ENCODE data around the gene RTN4RL2. TPM values are rescaled to one million over a fixed set of nuclear protein-coding genes. Genes with fewer than 3 reads are reported as not detected.

Gene RTN4RL2
- 2.5 TPM for polyA plus RNA-seq (2013, experiment 1 of 2)
- polyA plus RNA-seq (2013, experiment 2 of 2), result 1.9 TPM

DNA sequence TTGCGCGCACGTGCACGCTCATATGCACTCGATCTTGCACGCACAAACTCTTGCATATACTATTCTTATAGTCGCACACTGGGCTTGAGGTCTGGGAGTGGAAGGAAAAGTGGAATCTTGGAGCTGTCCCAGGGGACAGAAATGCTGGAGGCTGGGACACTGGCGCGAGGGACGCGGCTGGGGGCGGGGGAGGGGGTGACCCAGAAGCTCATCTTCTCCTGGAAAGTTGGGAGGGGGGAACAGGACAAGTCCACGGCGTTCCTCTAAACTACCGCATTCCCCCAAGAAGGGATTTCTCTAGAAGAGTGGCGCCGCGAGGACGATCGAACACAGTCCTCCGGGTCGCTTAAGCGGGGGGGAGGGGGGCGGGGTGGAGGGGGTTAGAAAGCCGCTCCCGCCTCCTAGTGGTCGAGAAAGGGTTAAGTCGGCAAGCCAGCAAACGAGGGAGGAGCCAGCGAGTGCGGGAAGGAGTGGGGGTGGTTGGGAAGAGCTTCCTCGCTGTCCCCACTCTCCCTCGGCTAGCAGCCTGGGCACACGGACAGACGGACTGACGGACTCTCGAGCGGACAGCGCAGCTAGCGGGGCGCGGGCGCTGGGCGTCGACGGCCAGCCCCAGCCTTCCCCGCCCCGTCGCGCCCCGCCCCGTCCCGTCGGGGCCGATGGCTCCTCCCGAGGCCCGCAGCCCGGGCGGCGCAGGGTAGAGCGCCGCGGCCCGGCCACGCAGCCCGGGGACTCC lies at the start of gene RTN4RL2:
TSS of gene RTN4RL2 (plus strand) at position 507 of the 736 bp plus-strand sequence. CDS start 338 bp downstream, outside the sequence.
- Histone ChIP-seq H3K36me3 (ENCODE audit: control insufficient read depth, insufficient read depth, low read length) (no peaks in the 10 kb centered on the region), H3K4me3 (ENCODE audit: extremely low read depth, insufficient read depth, low read length, poor library complexity, severe bottlenecking) (peak within 1 kb of the TSS; percentile 29), H3K4me1 (ENCODE audit: control insufficient read depth, insufficient read depth, low read length, poor library complexity, severe bottlenecking) (peaks cover 15% of the 10 kb centered on the region), H3K27ac (ENCODE audit: low read depth, low read length, severe bottlenecking) (no peak within 1 kb of the TSS), H3K9me3 (ENCODE audit: control insufficient read depth, low read length) (no peaks in the 10 kb centered on the region)
- WGBS, 2 experiments (ENCODE audit: insufficient coverage in 2 of 2), result 0 to 1% methylated on average over 26 to 28 of the region's 66 CpGs

DNA sequence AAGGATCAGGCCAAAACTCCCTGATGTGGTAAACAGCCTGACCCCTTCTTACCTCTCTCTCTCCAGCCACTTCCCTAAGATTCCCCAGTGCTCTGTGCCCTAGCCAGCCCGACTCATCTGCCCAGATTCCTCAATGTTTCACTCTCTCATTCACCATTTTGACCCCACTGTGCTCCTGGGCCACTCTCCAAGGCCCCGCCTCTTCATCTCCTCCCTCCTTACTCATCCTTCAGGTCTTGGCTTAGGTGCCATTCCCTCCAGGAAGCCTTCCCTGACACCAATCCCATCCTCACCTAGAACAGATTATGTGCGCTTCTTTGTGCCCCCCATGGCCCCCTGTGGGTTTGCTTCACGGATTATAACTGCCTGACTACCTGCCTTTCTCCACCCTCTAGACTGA lies 46.6 kb upstream of the RTN4RL2 start:
- Histone ChIP-seq H3K9me3 (ENCODE audit: control insufficient read depth, low read length) (no peaks in the 10 kb centered on the region), H3K4me3 (ENCODE audit: extremely low read depth, insufficient read depth, low read length, poor library complexity, severe bottlenecking) (no peak overlapping the region), H3K4me1 (ENCODE audit: control insufficient read depth, insufficient read depth, low read length, poor library complexity, severe bottlenecking) (no peaks in the 10 kb centered on the region), H3K36me3 (ENCODE audit: control insufficient read depth, insufficient read depth, low read length) (peaks cover 77% of the 10 kb centered on the region), H3K27ac (ENCODE audit: low read depth, low read length, severe bottlenecking) (no peak overlapping the region)
- WGBS, 2 experiments (ENCODE audit: insufficient coverage in 2 of 2), result 84 to 85% methylated on average over 4 of the region's 4 CpGs

- H3K4me1 ChIP-seq (ENCODE audit: control insufficient read depth, insufficient read depth, low read length, poor library complexity, severe bottlenecking), result no peaks in the 10 kb centered on the region
- H3K36me3 ChIP-seq (ENCODE audit: control insufficient read depth, insufficient read depth, low read length), result peaks cover 71% of the 10 kb centered on the region
- no peaks in the 10 kb centered on the region for H3K9me3 ChIP-seq (ENCODE audit: control insufficient read depth, low read length)
- 94 to 98% methylated on average over 5 to 8 of the region's 11 CpGs for WGBS, 2 experiments (ENCODE audit: insufficient coverage in 2 of 2)
- no peak overlapping the region for H3K4me3 ChIP-seq (ENCODE audit: extremely low read depth, insufficient read depth, low read length, poor library complexity, severe bottlenecking)
- no peak overlapping the region for H3K27ac ChIP-seq (ENCODE audit: low read depth, low read length, severe bottlenecking)
Observed at GRCh38 chr11:57414612-57415212, 45.6 kb upstream of the RTN4RL2 start.

- Histone ChIP-seq H3K9me3 (ENCODE audit: control insufficient read depth, low read length) (no peaks in the 10 kb centered on the region), H3K36me3 (ENCODE audit: control insufficient read depth, insufficient read depth, low read length) (peaks cover 66% of the 10 kb centered on the region), H3K4me3 (ENCODE audit: extremely low read depth, insufficient read depth, low read length, poor library complexity, severe bottlenecking) (no peak overlapping the region), H3K27ac (ENCODE audit: low read depth, low read length, severe bottlenecking) (no peak overlapping the region), H3K4me1 (ENCODE audit: control insufficient read depth, insufficient read depth, low read length, poor library complexity, severe bottlenecking) (no peaks in the 10 kb centered on the region)
- WGBS, 2 experiments (ENCODE audit: insufficient coverage in 2 of 2), result 75 to 90% methylated on average over 1 to 2 of the region's 3 CpGs
Observed at GRCh38 chr11:57416436-57416835, 43.9 kb upstream of the RTN4RL2 start.

DNA sequence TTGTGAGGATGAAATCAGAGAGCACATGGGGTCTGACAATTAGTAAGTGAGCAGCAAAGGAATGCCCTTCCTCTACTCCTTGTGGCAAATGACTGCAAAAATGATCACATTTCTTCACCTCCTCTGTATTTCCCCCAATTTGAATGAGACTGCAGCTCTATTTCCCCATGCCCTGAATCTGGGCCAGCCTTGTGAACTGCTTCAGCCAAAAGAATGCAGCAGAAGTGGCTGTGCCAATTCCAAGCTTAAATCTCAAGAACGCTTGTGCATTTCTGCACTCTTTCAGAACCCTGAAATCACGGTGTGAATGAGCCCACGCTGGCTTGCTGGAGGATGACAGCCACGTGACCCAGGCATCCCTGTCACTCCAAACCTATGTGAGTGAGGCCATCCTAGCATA lies 43.3 kb upstream of the RTN4RL2 start:
- H3K27ac ChIP-seq (ENCODE audit: low read depth, low read length, severe bottlenecking), result no peak overlapping the region
- H3K36me3 ChIP-seq (ENCODE audit: control insufficient read depth, insufficient read depth, low read length), result peaks cover 64% of the 10 kb centered on the region
- no peak overlapping the region for H3K4me3 ChIP-seq (ENCODE audit: extremely low read depth, insufficient read depth, low read length, poor library complexity, severe bottlenecking)
- WGBS, 2 experiments (ENCODE audit: insufficient coverage in 2 of 2), result 99 to 100% methylated on average over 4 of the region's 4 CpGs
- no peaks in the 10 kb centered on the region for H3K4me1 ChIP-seq (ENCODE audit: control insufficient read depth, insufficient read depth, low read length, poor library complexity, severe bottlenecking)
- H3K9me3 ChIP-seq (ENCODE audit: control insufficient read depth, low read length), result no peaks in the 10 kb centered on the region

- H3K9me3 ChIP-seq (ENCODE audit: control insufficient read depth, low read length), result no peaks in the 10 kb centered on the region
- no peak overlapping the region for H3K27ac ChIP-seq (ENCODE audit: low read depth, low read length, severe bottlenecking)
- no peaks in the 10 kb centered on the region for H3K4me1 ChIP-seq (ENCODE audit: control insufficient read depth, insufficient read depth, low read length, poor library complexity, severe bottlenecking)
- H3K36me3 ChIP-seq (ENCODE audit: control insufficient read depth, insufficient read depth, low read length), result peaks cover 59% of the 10 kb centered on the region
- no peak overlapping the region for H3K4me3 ChIP-seq (ENCODE audit: extremely low read depth, insufficient read depth, low read length, poor library complexity, severe bottlenecking)
Observed at GRCh38 chr11:57418131-57418530, 42.2 kb upstream of the RTN4RL2 start.

DNA sequence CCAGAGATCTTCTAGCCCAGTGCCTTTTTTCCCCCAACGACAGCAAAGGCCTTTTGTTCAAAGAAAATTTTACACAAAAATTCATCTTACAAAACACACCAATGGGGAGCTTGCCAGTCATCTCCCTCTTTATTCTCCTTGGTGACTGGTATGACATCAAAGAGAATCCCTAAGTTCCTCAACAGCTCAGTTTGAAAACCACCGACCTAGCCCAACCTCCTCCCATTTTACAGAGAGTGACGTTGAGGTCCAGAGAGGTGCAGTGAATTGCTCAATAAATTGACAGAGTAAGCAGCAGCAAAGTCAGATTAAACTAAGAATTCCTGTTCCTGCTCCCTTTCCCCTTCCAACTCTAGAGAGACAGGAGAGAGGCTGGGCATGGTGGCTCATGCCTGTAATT lies 41.2 kb upstream of the RTN4RL2 start:
- H3K36me3 ChIP-seq (ENCODE audit: control insufficient read depth, insufficient read depth, low read length), result peaks cover 53% of the 10 kb centered on the region
- H3K9me3 ChIP-seq (ENCODE audit: control insufficient read depth, low read length), result no peaks in the 10 kb centered on the region
- H3K4me1 ChIP-seq (ENCODE audit: control insufficient read depth, insufficient read depth, low read length, poor library complexity, severe bottlenecking), result peaks cover 3% of the 10 kb centered on the region
- WGBS, 2 experiments (ENCODE audit: insufficient coverage in 2 of 2), result 90 to 100% methylated on average over 1 to 3 of the region's 3 CpGs
- H3K27ac ChIP-seq (ENCODE audit: low read depth, low read length, severe bottlenecking), result no peak overlapping the region
- no peak overlapping the region for H3K4me3 ChIP-seq (ENCODE audit: extremely low read depth, insufficient read depth, low read length, poor library complexity, severe bottlenecking)

GRCh38 chr11:57421066-57421465 lies 39.3 kb upstream of the RTN4RL2 start:
- H3K4me1 ChIP-seq (ENCODE audit: control insufficient read depth, insufficient read depth, low read length, poor library complexity, severe bottlenecking), result peaks cover 17% of the 10 kb centered on the region
- peaks cover 43% of the 10 kb centered on the region for H3K36me3 ChIP-seq (ENCODE audit: control insufficient read depth, insufficient read depth, low read length)
- no peak overlapping the region for H3K4me3 ChIP-seq (ENCODE audit: extremely low read depth, insufficient read depth, low read length, poor library complexity, severe bottlenecking)
- 100% methylated on average over 2 to 3 of the region's 4 CpGs for WGBS, 2 experiments (ENCODE audit: insufficient coverage in 2 of 2)
- H3K27ac ChIP-seq (ENCODE audit: low read depth, low read length, severe bottlenecking), result no peak overlapping the region
- no peaks in the 10 kb centered on the region for H3K9me3 ChIP-seq (ENCODE audit: control insufficient read depth, low read length)

DNA sequence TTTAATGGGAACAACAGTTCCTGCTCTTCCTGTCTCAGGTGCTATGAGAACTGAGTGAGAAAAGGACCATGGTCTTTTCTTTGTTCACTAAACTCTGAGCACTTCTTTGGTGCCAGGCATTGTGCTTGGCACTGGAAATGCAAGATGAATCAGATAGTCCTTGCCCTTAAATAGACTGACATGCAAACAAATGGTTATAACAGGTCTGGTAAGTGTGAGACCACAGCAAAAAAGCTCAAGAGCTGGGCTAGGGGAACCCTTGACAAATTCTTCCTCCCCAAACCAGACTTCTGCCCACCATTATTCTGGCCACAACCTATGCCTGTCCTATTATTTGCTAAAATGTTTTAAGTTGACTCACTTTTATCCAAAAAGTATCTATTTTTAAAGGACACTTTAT lies 38.5 kb upstream of the RTN4RL2 start:
- Histone ChIP-seq H3K4me1 (ENCODE audit: control insufficient read depth, insufficient read depth, low read length, poor library complexity, severe bottlenecking) (peaks cover 24% of the 10 kb centered on the region), H3K4me3 (ENCODE audit: extremely low read depth, insufficient read depth, low read length, poor library complexity, severe bottlenecking) (no peak overlapping the region), H3K27ac (ENCODE audit: low read depth, low read length, severe bottlenecking) (no peak overlapping the region), H3K36me3 (ENCODE audit: control insufficient read depth, insufficient read depth, low read length) (peaks cover 36% of the 10 kb centered on the region), H3K9me3 (ENCODE audit: control insufficient read depth, low read length) (no peaks in the 10 kb centered on the region)

DNA sequence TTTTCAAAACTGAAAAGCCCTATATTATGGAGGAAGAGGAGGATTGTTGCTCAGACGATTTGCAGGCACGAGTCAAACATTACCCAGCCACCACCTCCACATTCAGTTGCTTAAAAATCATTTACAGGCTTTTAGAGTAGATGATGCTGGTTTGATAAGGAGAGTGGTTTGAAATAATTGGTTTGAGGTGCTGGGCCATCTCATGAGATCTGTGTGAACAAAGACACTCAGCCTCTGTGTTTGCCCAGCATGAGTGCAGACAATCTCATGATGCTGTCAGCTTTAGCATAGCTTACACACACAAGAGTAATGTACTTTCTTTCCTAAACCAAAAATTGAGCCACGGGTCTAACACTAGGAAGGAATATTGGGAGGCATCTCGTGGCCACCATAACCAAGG lies 37.7 kb upstream of the RTN4RL2 start:
- Histone ChIP-seq H3K4me3 (ENCODE audit: extremely low read depth, insufficient read depth, low read length, poor library complexity, severe bottlenecking) (no peak overlapping the region), H3K27ac (ENCODE audit: low read depth, low read length, severe bottlenecking) (no peak overlapping the region), H3K4me1 (ENCODE audit: control insufficient read depth, insufficient read depth, low read length, poor library complexity, severe bottlenecking) (peaks cover 30% of the 10 kb centered on the region), H3K9me3 (ENCODE audit: control insufficient read depth, low read length) (no peaks in the 10 kb centered on the region), H3K36me3 (ENCODE audit: control insufficient read depth, insufficient read depth, low read length) (peaks cover 28% of the 10 kb centered on the region)
- WGBS, 2 experiments (ENCODE audit: insufficient coverage in 2 of 2), result 88% methylated on average over 2 of the region's 4 CpGs; no CpG with 5 or more reads in 1 of the 2 experiments

GRCh38 chr11:57424137-57424791 lies 36.1 kb upstream of the RTN4RL2 start:
- H3K36me3 ChIP-seq (ENCODE audit: control insufficient read depth, insufficient read depth, low read length), result peaks cover 17% of the 10 kb centered on the region
- H3K27ac ChIP-seq (ENCODE audit: low read depth, low read length, severe bottlenecking), result no peak overlapping the region
- peaks cover 30% of the 10 kb centered on the region for H3K4me1 ChIP-seq (ENCODE audit: control insufficient read depth, insufficient read depth, low read length, poor library complexity, severe bottlenecking)
- 93 to 95% methylated on average over 7 to 8 of the region's 9 CpGs for WGBS, 2 experiments (ENCODE audit: insufficient coverage in 2 of 2)
- H3K9me3 ChIP-seq (ENCODE audit: control insufficient read depth, low read length), result no peaks in the 10 kb centered on the region
- H3K4me3 ChIP-seq (ENCODE audit: extremely low read depth, insufficient read depth, low read length, poor library complexity, severe bottlenecking), result no peak overlapping the region
